SK-N-SH (cell line): Measurements from ENCODE around the gene SH3PXD2B. TPM values are rescaled to one million over a fixed set of nuclear protein-coding genes. Genes with fewer than 3 reads are reported as not detected.

ENCODE experiments used
- CTCF ChIA-PET: fragments of 300-600, 350-600 bp; formaldehyde crosslinking; extraction: SDS; loops from one replicate; lab custom pipeline; 2021; lab: Yijun Ruan, JAX
- POLR2A ChIA-PET: fragments of 350-600 bp; sonication (Branson Sonifier 250); formaldehyde crosslinking; extraction: SDS; loops from one replicate; lab custom pipeline; 2020; ENCODE audit warnings: antibody characterized with exemption, inconsistent platforms; lab: Yijun Ruan, JAX
- DNase-seq: peaks from one replicate; pipeline ENCODE4 v3.0.0; 2012
- H2AFZ ChIP-seq: fragments of 200-600 bp; sonication (generic); 2 replicates; pipeline ENCODE4 v1.8.1; 2016; ENCODE audit warnings: antibody characterized with exemption, mild to moderate bottlenecking, low read depth
- H3F3A ChIP-seq: fragments of 200-600 bp; sonication (generic); replicated peaks from 2 replicates; pipeline ENCODE3; 2016; ENCODE audit warnings: antibody characterized with exemption, mild to moderate bottlenecking; ENCODE audit not compliant: insufficient read depth
- H3K27ac ChIP-seq, 2 experiments: fragments of 200-500 bp in 1 of 2; fragments of 200-600 bp in 1 of 2; sonication (Bioruptor generic) in 1 of 2; sonication (generic), shearing (Covaris generic) in 1 of 2; 2 replicates each; pipeline versions ENCODE4 v1.5.1 to v1.6.1; 2014 to 2016; ENCODE audit warnings: low read depth in 2 of 2, inconsistent platforms in 1 of 2, low read length in 1 of 2, mild to moderate bottlenecking in 1 of 2, mixed read lengths in 1 of 2
- H3K27me3 ChIP-seq: fragments of 200-600 bp; sonication (generic), shearing (Covaris generic); 2 replicates; pipeline ENCODE4 v1.6.1; 2016; ENCODE audit warnings: mixed run types; ENCODE audit not compliant: insufficient read depth
- H3K36me3 ChIP-seq, 2 experiments: fragments of 200-500 bp in 1 of 2; fragments of 200-600 bp in 1 of 2; sonication (Bioruptor generic) in 1 of 2; sonication (generic) in 1 of 2; replicated peaks in 1 of 2; 2 replicates each; pipeline versions ENCODE3 to v1.5.1; 2014 to 2016; ENCODE audit warnings: low read length in 1 of 2, mild to moderate bottlenecking in 1 of 2; ENCODE audit not compliant: insufficient read depth in 2 of 2, control insufficient read depth in 1 of 2
- H3K4me1 ChIP-seq, 2 experiments: fragments of 200-500 bp in 1 of 2; fragments of 200-600 bp in 1 of 2; sonication (Bioruptor generic) in 1 of 2; sonication (generic), shearing (Covaris generic) in 1 of 2; 2 replicates each; pipeline versions ENCODE4 v1.5.1 to v1.6.1; 2014 to 2016; ENCODE audit warnings: low read depth in 1 of 2, low read length in 1 of 2, mixed run types in 1 of 2; ENCODE audit not compliant: insufficient read depth in 2 of 2, control insufficient read depth in 1 of 2
- H3K4me2 ChIP-seq: fragments of 200-600 bp; sonication (generic), shearing (Covaris generic); 2 replicates; pipeline ENCODE4 v1.6.1; 2017; ENCODE audit warnings: mixed run types
- H3K4me3 ChIP-seq, 2 experiments: fragments of 200-500 bp in 1 of 2; fragments of 200-600 bp in 1 of 2; sonication (Bioruptor generic) in 1 of 2; sonication (generic), shearing (Covaris generic) in 1 of 2; 2 replicates each; pipeline versions ENCODE4 v1.5.1 to v1.8.1; 2014 to 2016; ENCODE audit warnings: low read depth in 2 of 2, inconsistent platforms in 1 of 2, low read length in 1 of 2, mild to moderate bottlenecking in 1 of 2, mixed read lengths in 1 of 2, moderate library complexity in 1 of 2
- H3K79me2 ChIP-seq: fragments of 200-600 bp; sonication (generic); 2 replicates; pipeline ENCODE4 v1.8.1; 2017; ENCODE audit warnings: mild to moderate bottlenecking; ENCODE audit not compliant: insufficient read depth
- H3K9ac ChIP-seq: fragments of 200-600 bp; sonication (generic); 2 replicates; pipeline ENCODE4 v1.6.1; 2017; ENCODE audit warnings: mixed run types
- H3K9me2 ChIP-seq: fragments of 200-600 bp; sonication (generic); 2 replicates; pipeline ENCODE4 v1.6.1; 2017; ENCODE audit warnings: mixed run types
- H3K9me3 ChIP-seq: fragments of 200-600 bp; sonication (generic); 2 replicates; pipeline ENCODE4 v1.6.1; 2017; ENCODE audit warnings: mixed run types, mild to moderate bottlenecking, moderate library complexity
- H4K20me1 ChIP-seq: fragments of 200-600 bp; sonication (generic); 2 replicates; pipeline ENCODE4 v1.6.1; 2017; ENCODE audit warnings: mild to moderate bottlenecking, mixed run types; ENCODE audit not compliant: insufficient read depth
- ELF1 ChIP-seq: IDR thresholded peaks from 2 replicates; pipeline ENCODE4 v1.4.0; 2012
- FOXM1 ChIP-seq: IDR thresholded peaks from 2 replicates; pipeline ENCODE4 v1.4.0; 2012; ENCODE audit warnings: low read depth, mild to moderate bottlenecking
- GABPA ChIP-seq: IDR thresholded peaks from 2 replicates; pipeline ENCODE4 v1.4.0; 2012; ENCODE audit warnings: low read depth, mild to moderate bottlenecking
- GATA2 ChIP-seq: sonication (generic); formaldehyde crosslinking; IDR thresholded peaks from 2 replicates; pipeline ENCODE4 v1.5.0; 2020; ENCODE audit warnings: mild to moderate bottlenecking, missing genetic modification reagents
- PBX3 ChIP-seq: IDR thresholded peaks from 2 replicates; pipeline ENCODE4; 2012
- RCOR1 ChIP-seq: fragments of 150-350 bp; IDR thresholded peaks from 2 replicates; pipeline ENCODE4 v1.6.1; 2017; ENCODE audit warnings: antibody characterized with exemption, low read length
- TCF12 ChIP-seq: IDR thresholded peaks from 2 replicates; pipeline ENCODE4 v1.4.0; 2012
- TEAD4 ChIP-seq: IDR thresholded peaks from 2 replicates; pipeline ENCODE4 v1.4.0; 2012; ENCODE audit warnings: mild to moderate bottlenecking, borderline replicate concordance; ENCODE audit not compliant: insufficient read depth
- YY1 ChIP-seq: IDR thresholded peaks from 2 replicates; pipeline ENCODE4 v1.4.0; 2012; ENCODE audit warnings: low read depth, mild to moderate bottlenecking
- WGBS: methylation state at CpG from one replicate; pipeline ENCODE4 v1.1.6; 2017; ENCODE audit warnings: low lambda C conversion rate; 5-methylcytosine and 5-hydroxymethylcytosine counted together
- polyA plus RNA-seq, 3 experiments: library from polyadenylated mRNA; depleted of rRNA; stranded (reverse); fragments of >200 nt; gene quantifications; 2 replicates each; pipeline ENCODE4 v1.2.3, GENCODE V29; 2012

The SH3PXD2B gene
- polyA plus RNA-seq, 1 of the 3 experiments (the other 2 are of a cell fraction) = 15.0 TPM

- H3K9ac ChIP-seq = no peak overlapping the region
These were observed 33.3 kb downstream of the SH3PXD2B start for GRCh38 chr5:172421020-172421419.

GRCh38 chr5:172420235-172420939 lies 33.9 kb downstream of the SH3PXD2B start:
- Histone ChIP-seq H3K9me3 (no peaks in the 10 kb centered on the region), H3K36me3 (peaks cover 8 to 20% of the 10 kb centered on the region in 2 experiments), H3K79me2 (peaks cover 49% of the 10 kb centered on the region), H3F3A (peaks cover 6% of the 10 kb centered on the region), H3K27me3 (no peaks in the 10 kb centered on the region), H3K4me3 (no peak overlapping the region), H2AFZ (no peak overlapping the region), H3K9me2 (no peaks in the 10 kb centered on the region), H3K27ac (peak overlapping the region in 1 of 2 experiments; percentile 71; a peak in 1 of 4 replicates), H3K9ac (no peak overlapping the region), H3K4me2 (no peak overlapping the region), H4K20me1 (peaks cover 94% of the 10 kb centered on the region), H3K4me1 (peaks cover 30 to 32% of the 10 kb centered on the region in 2 experiments)
- WGBS = 79% methylated on average over 10 of the region's 10 CpGs
- POLR2A ChIA-PET = no interaction called here
- DNase-seq = no peak
- TF ChIP-seq GATA2 (CRISPR knock-in tag) (no peak), TCF12 (no peak), PBX3 (peak; percentile 98), YY1 (no peak), GABPA (0 out of 2 replicates have a peak, but pooled peaks have one; percentile 11), FOXM1 (no peak)
- CTCF ChIA-PET = interaction anchor here (0.8 to 5.0 kb wide), 4 partner anchors 10 to 36 kb away, joined by 3 to 25 read pairs (median 4); no protein-coding TSS in a partner anchor

More at GRCh38 chr5:172421020-172421419, 33.3 kb downstream of the SH3PXD2B start:
- WGBS = 93% methylated on average over 7 of the region's 7 CpGs
- Histone ChIP-seq H3K27me3 (no peaks in the 10 kb centered on the region), H3K27ac (no peak overlapping the region), H3K9me2 (no peaks in the 10 kb centered on the region), H3K9me3 (no peaks in the 10 kb centered on the region), H2AFZ (no peak overlapping the region), H3K36me3 (peaks cover 8 to 20% of the 10 kb centered on the region in 2 experiments), H3K4me1 (peaks cover 32 to 35% of the 10 kb centered on the region in 2 experiments), H4K20me1 (peaks cover 94% of the 10 kb centered on the region), H3K4me3 (no peak overlapping the region), H3F3A (peaks cover 6% of the 10 kb centered on the region), H3K4me2 (no peak overlapping the region), H3K79me2 (peaks cover 55% of the 10 kb centered on the region)
- ChIA-PET POLR2A (no interaction called here), CTCF (interaction anchor here (1.0 to 5.0 kb wide), 2 partner anchors 31 to 36 kb away, joined by 3 to 25 read pairs; no protein-coding TSS in a partner anchor)
- no peak for DNase-seq
- TF ChIP-seq TEAD4 (no peak), ELF1 (no peak), RCOR1 (no peak)
